WTC11 (cell line): ENCODE results near the gene ACKR3. TPM values are rescaled to one million over a fixed set of nuclear protein-coding genes. Genes with fewer than 3 reads are reported as not detected.

Experiments
- ATAC-seq: fragments of 200-7000 bp; cut with Tn5 transposase; 2 replicates; pipeline ENCODE4 v1.10.0; 2021; ENCODE audit warnings: mild to moderate bottlenecking, moderate library complexity
- CTCF ChIA-PET: fragments of 300-600 bp; sonication (Branson Sonifier 250); formaldehyde crosslinking; loops from one replicate; lab custom pipeline; 2021; ENCODE audit warnings: antibody characterized with exemption; lab: Charles Lee
- POLR2A ChIA-PET: fragments of 350-600 bp; sonication (Branson Sonifier 250); formaldehyde crosslinking; loops from one replicate; lab custom pipeline; 2021; ENCODE audit warnings: antibody characterized with exemption; lab: Charles Lee
- DNase-seq: peaks from one replicate; pipeline ENCODE4 v3.0.0; 2021; ENCODE audit warnings: low spot score
- H3K27ac Mint-ChIP-seq: 2 replicates; pipeline ENCODE4 v1.8.0; 2021; ENCODE audit warnings: mixed read lengths
- H3K27me3 Mint-ChIP-seq: 2 replicates; pipeline ENCODE4 v1.8.0; 2021; ENCODE audit warnings: low read depth, mild to moderate bottlenecking, moderate library complexity, mixed read lengths
- H3K36me3 Mint-ChIP-seq: 2 replicates; pipeline ENCODE4 v1.8.0; 2021; ENCODE audit warnings: mixed read lengths
- H3K4me1 Mint-ChIP-seq: 2 replicates; pipeline ENCODE4 v1.8.0; 2022; ENCODE audit warnings: mixed read lengths
- H3K4me3 Mint-ChIP-seq: 2 replicates; pipeline ENCODE4 v1.8.0; 2021; ENCODE audit warnings: mild to moderate bottlenecking, moderate library complexity, mixed read lengths
- H3K9me3 Mint-ChIP-seq: 2 replicates; pipeline ENCODE4 v1.8.0; 2021; ENCODE audit warnings: mixed read lengths
- AR ChIP-seq: fragments of 250-450 bp; sonication (Bioruptor Pico); IDR thresholded peaks from 2 replicates; pipeline ENCODE4 v1.9.0; 2021; ENCODE audit warnings: mild to moderate bottlenecking
- CREB1 ChIP-seq: sonication (generic); formaldehyde crosslinking; IDR thresholded peaks from 2 replicates; pipeline ENCODE4 v1.8.0; 2023; ENCODE audit warnings: mild to moderate bottlenecking, missing genetic modification reagents
- CTCF ChIP-seq: fragments of 200-600 bp; IDR thresholded peaks from 2 replicates; pipeline ENCODE4 v1.8.0; 2022; ENCODE audit warnings: antibody characterized with exemption
- MXD4 ChIP-seq: fragments of 250-450 bp; sonication (Bioruptor Pico); IDR thresholded peaks from 2 replicates; pipeline ENCODE4 v1.8.0; 2021; ENCODE audit warnings: mild to moderate bottlenecking, moderate library complexity, borderline replicate concordance
- NR2C2 ChIP-seq: sonication (generic); formaldehyde crosslinking; IDR thresholded peaks from 2 replicates; pipeline ENCODE4 v1.8.0; 2022; ENCODE audit warnings: mild to moderate bottlenecking, missing genetic modification reagents
- NR3C1 ChIP-seq: sonication (generic); formaldehyde crosslinking; conservative IDR thresholded peaks from 2 replicates; pipeline ENCODE4 v1.8.1; 2023; ENCODE audit warnings: low read depth, mild to moderate bottlenecking, missing genetic modification reagents
- PRDM15 ChIP-seq: sonication (generic); formaldehyde crosslinking; IDR thresholded peaks from 2 replicates; pipeline ENCODE4 v1.8.0; 2022; ENCODE audit warnings: missing genetic modification reagents
- SMAD4 ChIP-seq: sonication (generic); formaldehyde crosslinking; IDR thresholded peaks from 2 replicates; pipeline ENCODE4 v1.8.0; 2022; ENCODE audit warnings: mild to moderate bottlenecking, missing genetic modification reagents
- ZNF219 ChIP-seq: sonication (generic); formaldehyde crosslinking; IDR thresholded peaks from 2 replicates; pipeline ENCODE4 v1.8.0; 2023; ENCODE audit warnings: missing genetic modification reagents, mild to moderate bottlenecking, borderline replicate concordance
- ZNF416 ChIP-seq: fragments of 250-450 bp; sonication (Bioruptor Pico); IDR thresholded peaks from 2 replicates; pipeline ENCODE4 v1.9.0; 2021; ENCODE audit warnings: mild to moderate bottlenecking, inconsistent platforms
- ZNF423 ChIP-seq: fragments of 250-450 bp; sonication (Bioruptor Pico); IDR thresholded peaks from 2 replicates; pipeline ENCODE4 v2.1.2; 2022; ENCODE audit warnings: mild to moderate bottlenecking, moderate library complexity
- ZSCAN18 ChIP-seq: fragments of 250-450 bp; sonication (Bioruptor Pico); IDR thresholded peaks from 2 replicates; pipeline ENCODE4 v2.1.2; 2022; ENCODE audit warnings: mild to moderate bottlenecking, moderate library complexity
- total RNA-seq: library from RNA; stranded (reverse); gene quantifications from 3 replicates; pipeline ENCODE4 v1.2.3, GENCODE V29; 2021
- TF ChIP-seq, protein P1 (sequence below): sonication (generic); formaldehyde crosslinking; IDR thresholded peaks from 2 replicates; pipeline ENCODE4 v1.8.1; 2023; ENCODE audit warnings: mild to moderate bottlenecking, missing genetic modification reagents, moderate library complexity
- TF ChIP-seq, protein P2 (sequence below): sonication (generic); formaldehyde crosslinking; IDR thresholded peaks from 2 replicates; pipeline ENCODE4 v1.8.0; 2023; ENCODE audit warnings: missing genetic modification reagents
- TF ChIP-seq, protein P3 (sequence below): sonication (generic); formaldehyde crosslinking; IDR thresholded peaks from 2 replicates; pipeline ENCODE4 v1.8.1; 2023; ENCODE audit warnings: mild to moderate bottlenecking, missing genetic modification reagents

Gene ACKR3
- total RNA-seq, 1 experiment from 2014 or later: 1.3 TPM

DNA sequence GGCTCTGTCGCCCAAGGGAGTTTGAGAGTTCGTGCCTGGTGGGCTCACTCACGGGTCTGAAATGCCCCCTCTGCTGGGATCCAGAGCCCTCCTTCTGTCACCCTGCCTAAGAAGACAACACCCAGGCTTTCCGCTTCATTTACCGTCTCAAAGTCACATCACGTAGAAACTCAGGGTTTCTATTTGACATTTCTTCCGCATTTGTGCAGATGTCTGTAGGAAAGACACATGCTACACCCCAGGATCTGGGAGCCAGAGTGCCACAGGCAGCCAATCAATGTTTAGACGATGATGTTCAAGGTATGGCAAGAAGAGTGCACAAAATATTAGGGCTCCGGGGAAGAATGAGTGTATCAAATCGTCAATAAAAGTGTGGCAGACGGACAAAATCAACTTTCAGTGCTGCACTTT lies 24.4 kb upstream of the ACKR3 start:
- TF ChIP-seq CREB1 (CRISPR knock-in tag) (no peak), ZNF416 (CRISPR knock-in tag) (no peak), ZNF219 (no peak), NR2C2 (CRISPR knock-in tag) (no peak), CTCF (no peak)
- TF ChIP-seq, protein P1, sequence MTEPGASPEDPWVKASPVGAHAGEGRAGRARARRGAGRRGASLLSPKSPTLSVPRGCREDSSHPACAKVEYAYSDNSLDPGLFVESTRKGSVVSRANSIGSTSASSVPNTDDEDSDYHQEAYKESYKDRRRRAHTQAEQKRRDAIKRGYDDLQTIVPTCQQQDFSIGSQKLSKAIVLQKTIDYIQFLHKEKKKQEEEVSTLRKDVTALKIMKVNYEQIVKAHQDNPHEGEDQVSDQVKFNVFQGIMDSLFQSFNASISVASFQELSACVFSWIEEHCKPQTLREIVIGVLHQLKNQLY (CRISPR knock-in tag): no peak
- CTCF ChIA-PET: no interaction called here
- Mint-ChIP-seq H3K27ac (no peak overlapping the region), H3K4me1 (peaks cover 6% of the 10 kb centered on the region; the same call in 1 of the 2 replicates), H3K9me3 (no peaks in the 10 kb centered on the region), H3K4me3 (no peak overlapping the region), H3K36me3 (no peaks in the 10 kb centered on the region), H3K27me3 (no peaks in the 10 kb centered on the region)
- POLR2A ChIA-PET: no interaction called here
- ATAC-seq (no peak), DNase-seq (no peak)

DNA sequence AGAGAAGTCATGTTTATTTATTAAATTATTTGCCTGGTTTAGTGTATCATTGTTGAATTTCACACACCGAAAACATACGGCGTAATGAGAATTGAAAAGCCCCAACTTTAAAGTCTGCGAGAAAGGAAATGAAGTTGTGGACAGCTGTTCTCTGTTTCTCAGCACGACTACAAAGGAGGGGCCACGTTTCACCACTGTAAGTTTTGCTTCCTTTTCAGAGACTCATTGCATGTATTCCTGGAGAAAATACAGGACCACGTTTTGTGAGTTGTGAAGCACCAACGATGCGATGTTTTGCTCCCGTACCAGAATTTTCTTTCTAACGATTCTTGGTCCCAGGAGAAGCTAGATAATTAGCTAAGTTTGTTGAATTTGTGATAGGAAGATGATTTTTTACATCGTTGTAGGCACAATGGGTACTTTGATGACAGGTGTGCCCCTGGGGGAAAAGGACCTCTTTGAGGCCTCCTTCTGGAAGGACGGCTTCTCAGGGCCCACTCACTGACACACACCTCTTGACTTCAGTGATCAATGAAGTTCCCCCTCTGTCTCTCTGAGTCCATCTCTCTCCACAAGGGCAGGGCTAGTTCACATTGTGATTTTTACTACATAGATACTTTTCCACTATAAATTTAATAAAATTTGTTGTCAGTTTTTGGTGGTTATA lies 23.7 kb upstream of the ACKR3 start:
- no peak for DNase-seq
- CTCF ChIA-PET: interaction anchor here (2.2 kb wide), 1 partner anchor 17 kb away, joined by 7 read pairs; no protein-coding TSS in a partner anchor
- no peak for ATAC-seq
- no peak overlapping the region for H3K4me3 Mint-ChIP-seq
- H3K4me1 Mint-ChIP-seq: peaks cover 13% of the 10 kb centered on the region
- no peak for TF ChIP-seq ZNF423
- no peak for TF ChIP-seq PRDM15 (CRISPR knock-in tag)
- TF ChIP-seq SMAD4 (CRISPR knock-in tag): no peak
- no peak overlapping the region for H3K27ac Mint-ChIP-seq
- POLR2A ChIA-PET: no interaction called here
- H3K36me3 Mint-ChIP-seq: no peaks in the 10 kb centered on the region
- no peaks in the 10 kb centered on the region for H3K9me3 Mint-ChIP-seq
- H3K27me3 Mint-ChIP-seq: no peaks in the 10 kb centered on the region

DNA sequence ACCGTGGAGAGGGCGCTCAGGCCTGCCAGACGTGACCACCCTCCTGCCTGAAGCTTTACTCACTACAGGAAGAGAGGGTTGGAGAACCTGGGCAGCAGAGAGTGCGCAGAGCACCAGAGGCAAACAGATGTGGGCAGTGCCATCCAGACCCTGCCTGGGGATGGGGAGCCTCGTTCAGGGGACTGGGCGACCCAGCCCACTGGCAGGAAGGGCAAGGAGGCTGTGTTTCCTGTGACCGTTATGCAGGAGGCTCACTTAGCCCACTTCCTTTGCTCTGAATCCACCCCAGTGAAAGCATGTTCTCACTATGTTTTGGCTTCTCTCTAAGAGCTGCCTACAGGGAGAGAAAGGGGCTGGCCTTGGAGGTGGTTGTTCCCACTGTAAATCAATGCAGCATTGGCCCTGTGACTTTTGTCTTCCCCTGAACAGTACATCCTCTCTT lies 23.0 kb upstream of the ACKR3 start:
- CTCF ChIA-PET: interaction anchor here (2.2 kb wide), 1 partner anchor 16 kb away, joined by 7 read pairs; no protein-coding TSS in a partner anchor
- TF ChIP-seq, protein P2, sequence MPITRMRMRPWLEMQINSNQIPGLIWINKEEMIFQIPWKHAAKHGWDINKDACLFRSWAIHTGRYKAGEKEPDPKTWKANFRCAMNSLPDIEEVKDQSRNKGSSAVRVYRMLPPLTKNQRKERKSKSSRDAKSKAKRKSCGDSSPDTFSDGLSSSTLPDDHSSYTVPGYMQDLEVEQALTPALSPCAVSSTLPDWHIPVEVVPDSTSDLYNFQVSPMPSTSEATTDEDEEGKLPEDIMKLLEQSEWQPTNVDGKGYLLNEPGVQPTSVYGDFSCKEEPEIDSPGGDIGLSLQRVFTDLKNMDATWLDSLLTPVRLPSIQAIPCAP (CRISPR knock-in tag): no peak
- TF ChIP-seq NR3C1 (CRISPR knock-in tag): no peak
- no peak for TF ChIP-seq ZSCAN18 (CRISPR knock-in tag)
- TF ChIP-seq MXD4 (CRISPR knock-in tag): no peak
- TF ChIP-seq CREB1 (CRISPR knock-in tag): no peak
- no peak for TF ChIP-seq AR (CRISPR knock-in tag)
- TF ChIP-seq, protein P3, sequence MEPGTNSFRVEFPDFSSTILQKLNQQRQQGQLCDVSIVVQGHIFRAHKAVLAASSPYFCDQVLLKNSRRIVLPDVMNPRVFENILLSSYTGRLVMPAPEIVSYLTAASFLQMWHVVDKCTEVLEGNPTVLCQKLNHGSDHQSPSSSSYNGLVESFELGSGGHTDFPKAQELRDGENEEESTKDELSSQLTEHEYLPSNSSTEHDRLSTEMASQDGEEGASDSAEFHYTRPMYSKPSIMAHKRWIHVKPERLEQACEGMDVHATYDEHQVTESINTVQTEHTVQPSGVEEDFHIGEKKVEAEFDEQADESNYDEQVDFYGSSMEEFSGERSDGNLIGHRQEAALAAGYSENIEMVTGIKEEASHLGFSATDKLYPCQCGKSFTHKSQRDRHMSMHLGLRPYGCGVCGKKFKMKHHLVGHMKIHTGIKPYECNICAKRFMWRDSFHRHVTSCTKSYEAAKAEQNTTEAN (CRISPR knock-in tag): no peak
- H3K27ac Mint-ChIP-seq: no peak overlapping the region

More for the DNA sequence above, 23.0 kb upstream of the ACKR3 start:
- no peak for DNase-seq
- POLR2A ChIA-PET: no interaction called here
- Mint-ChIP-seq H3K27me3 (no peaks in the 10 kb centered on the region), H3K9me3 (no peaks in the 10 kb centered on the region), H3K4me3 (no peak overlapping the region), H3K36me3 (no peaks in the 10 kb centered on the region), H3K4me1 (peaks cover 19% of the 10 kb centered on the region)
- no peak for ATAC-seq
